HG03039 (cell line): Measurements from ENCODE around the gene CHRNA9.
"Not testable (repeated sequence)": the region's sequence is repeated elsewhere in the genome, so short reads cannot be mapped to it uniquely, and the experiment has no call there.

Experiments
- ATAC-seq: cut with Tn5 transposase; IDR thresholded peaks from one replicate; pipeline ENCODE4 v1.9.1; 2021; ENCODE audit warnings: mild to moderate bottlenecking, moderate library complexity; ENCODE audit not compliant: unreplicated experiment

The CHRNA9 gene

GRCh38 chr4:40334591-40335524 lies at the start of gene CHRNA9:
TSS of gene CHRNA9 (plus strand) at chr4:40335333. CDS start at chr4:40335468, 135 bp downstream.
- ATAC-seq = no peak

GRCh38 chr4:40285692-40286091 lies 49.4 kb upstream of the CHRNA9 start:
- no peak for ATAC-seq

- ATAC-seq = no peak
Measured at GRCh38 chr4:40288566-40288965, 46.6 kb upstream of the CHRNA9 start.

- ATAC-seq = peak; percentile 71
Measured at GRCh38 chr4:40289366-40290188, 45.6 kb upstream of the CHRNA9 start.

- ATAC-seq = not testable (repeated sequence)
Measured at GRCh38 chr4:40290611-40291186, 44.4 kb upstream of the CHRNA9 start.

GRCh38 chr4:40292313-40292759 lies 42.8 kb upstream of the CHRNA9 start:
- ATAC-seq = no peak

- ATAC-seq = no peak
Measured at GRCh38 chr4:40294339-40294738, 40.8 kb upstream of the CHRNA9 start.

- not testable (repeated sequence) for ATAC-seq
Measured at GRCh38 chr4:40295030-40295429, 40.1 kb upstream of the CHRNA9 start.

GRCh38 chr4:40295572-40295971 lies 39.6 kb upstream of the CHRNA9 start:
- no peak for ATAC-seq

- ATAC-seq = no peak
Measured at GRCh38 chr4:40299126-40299525, 36.0 kb upstream of the CHRNA9 start.

- ATAC-seq = no peak
Measured at GRCh38 chr4:40299811-40300292, 35.3 kb upstream of the CHRNA9 start.

- no peak for ATAC-seq
Measured at GRCh38 chr4:40300371-40301162, 34.6 kb upstream of the CHRNA9 start.

- ATAC-seq = peak; percentile 67
Measured at GRCh38 chr4:40301603-40302002, 33.5 kb upstream of the CHRNA9 start.

GRCh38 chr4:40303751-40304150 lies 31.4 kb upstream of the CHRNA9 start:
- ATAC-seq = no peak

GRCh38 chr4:40305328-40306170 lies 29.6 kb upstream of the CHRNA9 start:
- peak; percentile 30 for ATAC-seq

GRCh38 chr4:40306226-40306625 lies 28.9 kb upstream of the CHRNA9 start:
- ATAC-seq = no peak

- no peak for ATAC-seq
Measured at GRCh38 chr4:40306976-40307375, 28.2 kb upstream of the CHRNA9 start.

- ATAC-seq = no peak
Measured at GRCh38 chr4:40307627-40308497, 27.3 kb upstream of the CHRNA9 start.
